GM23338 (cell line): ENCODE data around the gene MOXD1. TPM values are rescaled to one million over a fixed set of nuclear protein-coding genes. Genes with fewer than 3 reads are reported as not detected.
"Not testable (repeated sequence)": the region's sequence is repeated elsewhere in the genome, so short reads cannot be mapped to it uniquely, and the experiment has no call there.

ENCODE experiments used
- ATAC-seq: fragments of 200-7000 bp; cut with Tn5 transposase; 3 replicates; pipeline ENCODE4 v1.9.1; 2020
- DNase-seq: peaks from one replicate; pipeline ENCODE4 v3.0.0-alpha.2; 2015; ENCODE audit warnings: low spot score
- H2AFZ ChIP-seq: fragments of 200-600 bp; sonication (generic); 2 replicates; pipeline ENCODE4 v1.8.0; 2016; ENCODE audit warnings: antibody characterized with exemption, mild to moderate bottlenecking, moderate library complexity
- H3F3A ChIP-seq: fragments of 200-600 bp; sonication (generic); replicated peaks from 2 replicates; pipeline ENCODE4 v1.8.0; 2017; ENCODE audit warnings: antibody characterized with exemption, mixed run types, low read depth
- H3K27ac ChIP-seq: fragments of 200-600 bp; sonication (generic); 2 replicates; pipeline ENCODE4 v1.6.1; 2016; ENCODE audit warnings: low read depth
- H3K27me3 ChIP-seq: fragments of 200-600 bp; sonication (generic); 2 replicates; pipeline ENCODE4 v1.8.0; 2016; ENCODE audit warnings: mild to moderate bottlenecking, mixed run types, moderate library complexity; ENCODE audit not compliant: insufficient read depth
- H3K36me3 ChIP-seq: fragments of 200-600 bp; sonication (generic); 2 replicates; pipeline ENCODE4 v1.8.0; 2016; ENCODE audit warnings: mild to moderate bottlenecking; ENCODE audit not compliant: insufficient read depth
- H3K4me1 ChIP-seq: fragments of 200-600 bp; sonication (generic); 2 replicates; pipeline ENCODE4 v1.8.0; 2016; ENCODE audit warnings: mild to moderate bottlenecking, moderate library complexity; ENCODE audit not compliant: insufficient read depth
- H3K4me2 ChIP-seq: fragments of 200-600 bp; sonication (generic); 2 replicates; pipeline ENCODE4 v1.7.1; 2017; ENCODE audit warnings: mixed run types
- H3K4me3 ChIP-seq: fragments of 200-600 bp; sonication (generic); 2 replicates; pipeline ENCODE4 v1.6.1; 2016; ENCODE audit warnings: mixed run types
- H3K79me2 ChIP-seq: fragments of 200-600 bp; sonication (generic); replicated peaks from 2 replicates; pipeline ENCODE4 v1.8.0; 2017; ENCODE audit warnings: mild to moderate bottlenecking; ENCODE audit not compliant: insufficient read depth
- H3K9me2 ChIP-seq: fragments of 200-600 bp; sonication (generic); 2 replicates; pipeline ENCODE4 v1.8.0; 2017; ENCODE audit not compliant: insufficient read depth
- H4K20me1 ChIP-seq: fragments of 200-600 bp; sonication (generic); replicated peaks from 2 replicates; pipeline ENCODE4 v1.8.0; 2017; ENCODE audit warnings: mild to moderate bottlenecking; ENCODE audit not compliant: insufficient read depth
- H3K27ac Mint-ChIP-seq: 2 replicates; pipeline ENCODE4 v1.8.0; 2020; ENCODE audit warnings: inconsistent platforms, mild to moderate bottlenecking, moderate library complexity, mixed read lengths
- H3K27me3 Mint-ChIP-seq: 3 replicates; pipeline ENCODE4 v1.8.0; 2022; ENCODE audit warnings: low read depth, mild to moderate bottlenecking, moderate library complexity, mixed read lengths, inconsistent platforms; ENCODE audit not compliant: insufficient read depth, poor library complexity
- H3K36me3 Mint-ChIP-seq: 3 replicates; pipeline ENCODE4 v1.8.0; 2021; ENCODE audit warnings: low read depth, mild to moderate bottlenecking, inconsistent platforms, moderate library complexity, mixed read lengths
- H3K4me1 Mint-ChIP-seq: 3 replicates; pipeline ENCODE4 v1.8.0; 2020; ENCODE audit warnings: mild to moderate bottlenecking, inconsistent platforms, mixed read lengths
- H3K4me3 Mint-ChIP-seq: 3 replicates; pipeline ENCODE4 v1.8.0; 2021; ENCODE audit warnings: moderate library complexity, mild to moderate bottlenecking, inconsistent platforms, mixed read lengths
- H3K9me3 Mint-ChIP-seq: 3 replicates; pipeline ENCODE4 v1.8.0; 2020; ENCODE audit warnings: moderate library complexity, mild to moderate bottlenecking, inconsistent platforms, mixed read lengths
- CTCF ChIP-seq, 2 experiments: fragments of 200-600 bp in 1 of 2; sonication (generic) in 1 of 2; conservative IDR thresholded peaks; 2 replicates each; pipeline versions ENCODE4 v1.5.1 to v1.6.1; 2016 to 2017; ENCODE audit warnings: antibody characterized with exemption in 2 of 2, low read depth in 2 of 2, mild to moderate bottlenecking in 2 of 2, moderate library complexity in 1 of 2
- ETS1 ChIP-seq: IDR thresholded peaks from 2 replicates; pipeline ENCODE4 v1.6.1; 2016; ENCODE audit warnings: antibody characterized with exemption
- EZH2phosphoT487 ChIP-seq: fragments of 200-600 bp; sonication (generic); IDR thresholded peaks from one replicate; pipeline ENCODE4 v1.8.1; 2018; ENCODE audit warnings: antibody characterized with exemption; ENCODE audit not compliant: unreplicated experiment
- STAT1 ChIP-seq: IDR thresholded peaks from one replicate; pipeline ENCODE4 v1.6.1; 2016; ENCODE audit warnings: antibody characterized with exemption; ENCODE audit not compliant: unreplicated experiment
- ZNF114 ChIP-seq: fragments of 250-450 bp; sonication (Bioruptor Pico); IDR thresholded peaks from 2 replicates; pipeline ENCODE4 v1.5.0; 2020; ENCODE audit warnings: mild to moderate bottlenecking, moderate library complexity
- ZNF462 ChIP-seq: fragments of 250-450 bp; sonication (Bioruptor Pico); IDR thresholded peaks from 2 replicates; pipeline ENCODE4 v1.5.0; 2020; ENCODE audit warnings: mild to moderate bottlenecking, moderate library complexity
- polyA plus RNA-seq: library from polyadenylated mRNA; unstranded; fragments of >200 nt; fragmentation: Nextera tagmentation; extraction: Ambion mirVana; gene quantifications from 2 replicates; pipeline ENCODE4 v1.2.1, GENCODE V29; 2016
- total RNA-seq: library from RNA; depleted of rRNA; stranded (reverse); fragments of >200 nt; shearing (Covaris generic); gene quantifications from 2 replicates; pipeline ENCODE4 v1.2.3, GENCODE V29; 2014

MOXD1 gene
- total and polyA plus RNA-seq, 2 experiments from 2014 or later: 1.7 to 4.3 TPM

GRCh38 chr6:132310921-132311320, 90.4 kb downstream of the MOXD1 start (continued):
- TF ChIP-seq ETS1 (no peak), EZH2phosphoT487 (no peak)

GRCh38 chr6:132310151-132310550, 91.1 kb downstream of the MOXD1 start:
- not testable (repeated sequence) for H3K4me1 Mint-ChIP-seq, H3F3A ChIP-seq, H3K27me3 Mint-ChIP-seq, H3K79me2 ChIP-seq, H3K9me2 ChIP-seq, H3K4me3 Mint-ChIP-seq, ATAC-seq, DNase-seq, H4K20me1 ChIP-seq, H3K27ac ChIP-seq, H3K36me3 ChIP-seq, H2AFZ ChIP-seq, H3K4me1 ChIP-seq, H3K9me3 Mint-ChIP-seq, H3K4me3 ChIP-seq, H3K4me2 ChIP-seq, H3K36me3 Mint-ChIP-seq, H3K27ac Mint-ChIP-seq, H3K27me3 ChIP-seq

- H3K4me1 Mint-ChIP-seq: no peaks in the 10 kb centered on the region
- Histone ChIP-seq H3F3A (no peaks in the 10 kb centered on the region), H3K4me2 (no peak overlapping the region), H3K27ac (no peak overlapping the region), H2AFZ (no peak overlapping the region), H3K4me3 (no peak overlapping the region), H4K20me1 (no peaks in the 10 kb centered on the region), H3K27me3 (no peaks in the 10 kb centered on the region), H3K79me2 (no peaks in the 10 kb centered on the region), H3K4me1 (no peaks in the 10 kb centered on the region), H3K36me3 (no peaks in the 10 kb centered on the region), H3K9me2 (no peaks in the 10 kb centered on the region)
- DNase-seq: no peak
- TF ChIP-seq STAT1 (no peak), CTCF (conservative IDR thresholded peaks at IDR 0.05; ENCODE audit: low read depth in 2 of 2) (no peak), EZH2phosphoT487 (no peak), ZNF114 (CRISPR knock-in tag) (no peak), ZNF462 (CRISPR knock-in tag) (no peak)
- no peak overlapping the region for H3K4me3 Mint-ChIP-seq
- no peaks in the 10 kb centered on the region; the same call in 2 of the 3 replicates for H3K9me3 Mint-ChIP-seq
- no peaks in the 10 kb centered on the region for H3K36me3 Mint-ChIP-seq
- ATAC-seq: no peak
- H3K27me3 Mint-ChIP-seq: no peaks in the 10 kb centered on the region
- H3K27ac Mint-ChIP-seq: no peak overlapping the region
These were observed 96.4 kb downstream of the MOXD1 start for GRCh38 chr6:132304891-132305305.
